NCI-H510A treated with DMSO at 0.1 percent for 48 hours (cell line): ENCODE data around the gene HINT2.

Source experiments
- DNase-seq: peaks from one replicate; lab custom pipeline; 2025; lab: John Stamatoyannopoulos, UW

The HINT2 gene

GRCh38 chr9:35814841-35815543 is at the start of gene HINT2:
HINT2 (minus strand) TSS chr9:35815042; CDS start chr9:35814979, 63 bp downstream.
- peak; percentile 98 for DNase-seq

GRCh38 chr9:35863583-35863982 is 48.7 kb upstream of the HINT2 start:
- DNase-seq: no peak

- no peak for DNase-seq
Observed at GRCh38 chr9:35862328-35862727, 47.5 kb upstream of the HINT2 start.

GRCh38 chr9:35861161-35861897 is 46.5 kb upstream of the HINT2 start:
- no peak for DNase-seq

GRCh38 chr9:35859990-35860339 is 45.1 kb upstream of the HINT2 start:
- no peak for DNase-seq

GRCh38 chr9:35859310-35859989 is 44.6 kb upstream of the HINT2 start:
- no peak for DNase-seq

GRCh38 chr9:35858458-35858857 is 43.6 kb upstream of the HINT2 start:
- DNase-seq: no peak

GRCh38 chr9:35856882-35857281 is 42.0 kb upstream of the HINT2 start:
- no peak for DNase-seq

GRCh38 chr9:35856206-35856605 is 41.4 kb upstream of the HINT2 start:
- DNase-seq: no peak

GRCh38 chr9:35854091-35854762 is 39.4 kb upstream of the HINT2 start:
- DNase-seq: no peak

- DNase-seq: no peak
Observed at GRCh38 chr9:35852876-35853865, 38.3 kb upstream of the HINT2 start.

GRCh38 chr9:35852267-35852815 is 37.5 kb upstream of the HINT2 start:
- no peak for DNase-seq

GRCh38 chr9:35847792-35848572 is 33.1 kb upstream of the HINT2 start:
- DNase-seq: no peak

- DNase-seq: no peak
Observed at GRCh38 chr9:35845824-35846771, 31.3 kb upstream of the HINT2 start.

GRCh38 chr9:35844628-35845270 is 29.9 kb upstream of the HINT2 start:
- no peak for DNase-seq

GRCh38 chr9:35842795-35843194 is 28.0 kb upstream of the HINT2 start:
- no peak for DNase-seq

- no peak for DNase-seq
Observed at GRCh38 chr9:35842020-35842745, 27.3 kb upstream of the HINT2 start.

- no peak for DNase-seq
Observed at GRCh38 chr9:35841645-35841900, 26.7 kb upstream of the HINT2 start.
